HEK293 (cell line): ENCODE data around the gene DAAM1.

Source experiments
- CTCF ChIP-seq: fragments of 450-650 bp; formaldehyde crosslinking; IDR thresholded peaks from 2 replicates; pipeline ENCODE4 v1.5.1; 2016; ENCODE audit warnings: missing biosample characterization, missing genetic modification characterization
- GLI4 ChIP-seq: fragments of 450-650 bp; formaldehyde crosslinking; IDR thresholded peaks from 2 replicates; pipeline ENCODE4 v1.5.1; 2016; ENCODE audit warnings: missing biosample characterization, missing genetic modification characterization
- RBAK ChIP-seq: fragments of 450-650 bp; formaldehyde crosslinking; IDR thresholded peaks from 2 replicates; pipeline ENCODE4 v1.5.1; 2016; ENCODE audit warnings: missing biosample characterization, missing genetic modification characterization
- SALL2 ChIP-seq: fragments of 450-650 bp; formaldehyde crosslinking; IDR thresholded peaks from 2 replicates; pipeline ENCODE4 v1.5.0; 2017; ENCODE audit warnings: missing biosample characterization, mild to moderate bottlenecking, missing genetic modification characterization, borderline replicate concordance
- WT1 ChIP-seq: fragments of 450-650 bp; formaldehyde crosslinking; IDR thresholded peaks from 2 replicates; pipeline ENCODE4 v1.5.1; 2016; ENCODE audit warnings: missing biosample characterization, missing genetic modification characterization
- ZBTB21 ChIP-seq: fragments of 450-650 bp; formaldehyde crosslinking; IDR thresholded peaks from 2 replicates; pipeline ENCODE4 v1.5.1; 2017; ENCODE audit warnings: missing biosample characterization, missing genetic modification characterization
- ZBTB7A ChIP-seq: fragments of 450-650 bp; formaldehyde crosslinking; IDR thresholded peaks from 2 replicates; pipeline ENCODE4 v1.5.1; 2016; ENCODE audit warnings: low read depth, missing biosample characterization, missing genetic modification characterization
- ZFHX2 ChIP-seq: fragments of 450-650 bp; formaldehyde crosslinking; conservative IDR thresholded peaks from 2 replicates; pipeline ENCODE4 v1.5.1; 2016; ENCODE audit warnings: missing biosample characterization, missing genetic modification characterization
- ZNF266 ChIP-seq: fragments of 450-650 bp; formaldehyde crosslinking; IDR thresholded peaks from 2 replicates; pipeline ENCODE4 v1.5.1; 2016; ENCODE audit warnings: missing biosample characterization, missing genetic modification characterization, low read depth
- ZNF274 ChIP-seq, 2 experiments: fragments of 200-500 bp in 1 of 2; fragments of 450-650 bp in 1 of 2; sonication (Bioruptor generic) in 1 of 2; formaldehyde crosslinking in 1 of 2; IDR thresholded peaks; 2 replicates each; pipeline versions ENCODE4 v1.5.1 to v1.6.1; 2014 to 2016; ENCODE audit warnings: borderline replicate concordance in 1 of 2, inconsistent platforms in 1 of 2, low read length in 1 of 2, missing biosample characterization in 1 of 2, missing genetic modification characterization in 1 of 2
- ZNF311 ChIP-seq: fragments of 450-650 bp; formaldehyde crosslinking; IDR thresholded peaks from 2 replicates; pipeline ENCODE4 v1.5.1; 2017; ENCODE audit warnings: missing biosample characterization, missing genetic modification characterization, borderline replicate concordance
- ZNF658 ChIP-seq: fragments of 450-650 bp; formaldehyde crosslinking; IDR thresholded peaks from 2 replicates; pipeline ENCODE4; 2016; ENCODE audit warnings: missing biosample characterization, missing genetic modification characterization
- TF ChIP-seq, protein P1 (sequence below): fragments of 450-650 bp; formaldehyde crosslinking; IDR thresholded peaks from 2 replicates; pipeline ENCODE4 v1.5.1; 2016; ENCODE audit warnings: missing biosample characterization, missing genetic modification characterization
- TF ChIP-seq, protein P2 (sequence below): fragments of 450-650 bp; formaldehyde crosslinking; IDR thresholded peaks from 2 replicates; pipeline ENCODE4 v1.5.1; 2016; ENCODE audit warnings: missing biosample characterization, missing genetic modification characterization

DNA sequence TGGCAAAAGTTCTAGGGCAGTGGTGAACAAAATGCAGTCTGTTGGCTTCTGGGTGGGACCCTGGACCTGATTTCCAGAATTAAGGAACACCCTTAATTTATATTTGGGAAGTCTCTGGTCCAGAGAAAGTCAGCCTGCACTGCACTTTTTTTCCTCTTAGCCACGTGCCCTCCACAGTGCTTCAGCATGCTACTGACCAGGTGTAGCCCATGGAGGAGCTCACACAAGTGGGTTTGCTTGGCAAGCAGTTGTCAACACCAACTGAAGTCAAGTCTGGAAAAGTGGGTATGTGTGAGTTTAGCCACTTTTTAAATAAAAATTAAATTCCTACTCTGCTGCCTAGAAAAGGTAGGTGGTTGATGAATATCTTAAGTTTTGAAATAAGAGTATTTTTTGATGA, 111.3 kb downstream of the DAAM1 start:
- TF ChIP-seq GLI4 (no peak), ZNF266 (tag by site-specific recombination) (no peak), WT1 (tag by site-specific recombination) (no peak), CTCF (tag by site-specific recombination) (no peak), ZNF311 (tag by site-specific recombination) (no peak), ZBTB21 (tag by site-specific recombination) (no peak), ZFHX2 (no peak), SALL2 (tag by site-specific recombination) (no peak), RBAK (tag by site-specific recombination) (no peak), ZNF274 (IDR thresholded peaks at IDR 0.05; ENCODE audit: low read length) (no peak), ZNF274 (tag by site-specific recombination; IDR thresholded peaks at IDR 0.05; ENCODE audit: borderline replicate concordance) (no peak), ZBTB7A (tag by site-specific recombination) (no peak), ZNF658 (no peak)
- TF ChIP-seq, protein P1, sequence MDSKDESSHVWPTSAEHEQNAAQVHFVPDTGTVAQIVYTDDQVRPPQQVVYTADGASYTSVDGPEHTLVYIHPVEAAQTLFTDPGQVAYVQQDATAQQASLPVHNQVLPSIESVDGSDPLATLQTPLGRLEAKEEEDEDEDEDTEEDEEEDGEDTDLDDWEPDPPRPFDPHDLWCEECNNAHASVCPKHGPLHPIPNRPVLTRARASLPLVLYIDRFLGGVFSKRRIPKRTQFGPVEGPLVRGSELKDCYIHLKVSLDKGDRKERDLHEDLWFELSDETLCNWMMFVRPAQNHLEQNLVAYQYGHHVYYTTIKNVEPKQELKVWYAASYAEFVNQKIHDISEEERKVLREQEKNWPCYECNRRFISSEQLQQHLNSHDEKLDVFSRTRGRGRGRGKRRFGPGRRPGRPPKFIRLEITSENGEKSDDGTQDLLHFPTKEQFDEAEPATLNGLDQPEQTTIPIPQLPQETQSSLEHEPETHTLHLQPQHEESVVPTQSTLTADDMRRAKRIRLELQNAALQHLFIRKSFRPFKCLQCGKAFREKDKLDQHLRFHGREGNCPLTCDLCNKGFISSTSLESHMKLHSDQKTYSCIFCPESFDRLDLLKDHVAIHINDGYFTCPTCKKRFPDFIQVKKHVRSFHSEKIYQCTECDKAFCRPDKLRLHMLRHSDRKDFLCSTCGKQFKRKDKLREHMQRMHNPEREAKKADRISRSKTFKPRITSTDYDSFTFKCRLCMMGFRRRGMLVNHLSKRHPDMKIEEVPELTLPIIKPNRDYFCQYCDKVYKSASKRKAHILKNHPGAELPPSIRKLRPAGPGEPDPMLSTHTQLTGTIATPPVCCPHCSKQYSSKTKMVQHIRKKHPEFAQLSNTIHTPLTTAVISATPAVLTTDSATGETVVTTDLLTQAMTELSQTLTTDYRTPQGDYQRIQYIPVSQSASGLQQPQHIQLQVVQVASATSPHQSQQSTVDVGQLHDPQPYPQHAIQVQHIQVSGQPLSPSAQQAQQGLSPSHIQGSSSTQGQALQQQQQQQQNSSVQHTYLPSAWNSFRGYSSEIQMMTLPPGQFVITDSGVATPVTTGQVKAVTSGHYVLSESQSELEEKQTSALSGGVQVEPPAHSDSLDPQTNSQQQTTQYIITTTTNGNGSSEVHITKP (tag by site-specific recombination) = no peak
- TF ChIP-seq, protein P2, sequence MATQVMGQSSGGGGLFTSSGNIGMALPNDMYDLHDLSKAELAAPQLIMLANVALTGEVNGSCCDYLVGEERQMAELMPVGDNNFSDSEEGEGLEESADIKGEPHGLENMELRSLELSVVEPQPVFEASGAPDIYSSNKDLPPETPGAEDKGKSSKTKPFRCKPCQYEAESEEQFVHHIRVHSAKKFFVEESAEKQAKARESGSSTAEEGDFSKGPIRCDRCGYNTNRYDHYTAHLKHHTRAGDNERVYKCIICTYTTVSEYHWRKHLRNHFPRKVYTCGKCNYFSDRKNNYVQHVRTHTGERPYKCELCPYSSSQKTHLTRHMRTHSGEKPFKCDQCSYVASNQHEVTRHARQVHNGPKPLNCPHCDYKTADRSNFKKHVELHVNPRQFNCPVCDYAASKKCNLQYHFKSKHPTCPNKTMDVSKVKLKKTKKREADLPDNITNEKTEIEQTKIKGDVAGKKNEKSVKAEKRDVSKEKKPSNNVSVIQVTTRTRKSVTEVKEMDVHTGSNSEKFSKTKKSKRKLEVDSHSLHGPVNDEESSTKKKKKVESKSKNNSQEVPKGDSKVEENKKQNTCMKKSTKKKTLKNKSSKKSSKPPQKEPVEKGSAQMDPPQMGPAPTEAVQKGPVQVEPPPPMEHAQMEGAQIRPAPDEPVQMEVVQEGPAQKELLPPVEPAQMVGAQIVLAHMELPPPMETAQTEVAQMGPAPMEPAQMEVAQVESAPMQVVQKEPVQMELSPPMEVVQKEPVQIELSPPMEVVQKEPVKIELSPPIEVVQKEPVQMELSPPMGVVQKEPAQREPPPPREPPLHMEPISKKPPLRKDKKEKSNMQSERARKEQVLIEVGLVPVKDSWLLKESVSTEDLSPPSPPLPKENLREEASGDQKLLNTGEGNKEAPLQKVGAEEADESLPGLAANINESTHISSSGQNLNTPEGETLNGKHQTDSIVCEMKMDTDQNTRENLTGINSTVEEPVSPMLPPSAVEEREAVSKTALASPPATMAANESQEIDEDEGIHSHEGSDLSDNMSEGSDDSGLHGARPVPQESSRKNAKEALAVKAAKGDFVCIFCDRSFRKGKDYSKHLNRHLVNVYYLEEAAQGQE (tag by site-specific recombination) = no peak
